ENCODE measurements around the gene COQ3.

The COQ3 gene

DNA sequence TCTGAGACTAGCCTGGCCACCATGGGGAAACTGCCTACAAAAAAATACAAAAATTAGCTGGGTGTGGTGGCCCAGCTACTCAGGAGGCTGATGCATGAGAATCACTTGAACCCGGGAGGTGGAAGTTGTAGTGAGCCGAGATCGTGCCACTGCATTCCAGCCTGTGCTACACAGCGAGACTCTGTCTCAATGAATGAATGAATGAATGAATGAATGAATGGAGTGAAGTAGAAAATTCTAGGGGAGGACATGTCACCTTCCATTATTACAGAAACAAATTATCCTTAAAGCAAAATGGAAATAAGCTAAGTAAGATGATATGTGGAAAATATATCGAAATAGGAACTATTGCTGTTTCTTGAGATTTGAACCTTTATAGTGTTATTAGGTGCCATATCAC lies 34.0 kb upstream of the COQ3 start:
- Histone ChIP-seq H2AFZ (ENCODE audit: low read depth, low read length) (no peak overlapping the region), H4K20me1 (ENCODE audit: insufficient read depth, low read length) (peaks cover 16% of the 10 kb centered on the region), H3K9me3 (ENCODE audit: insufficient read depth, low read length) (no peaks in the 10 kb centered on the region), H3K36me3 (replicated peaks; ENCODE audit: low read depth, low read length) (peaks cover 11% of the 10 kb centered on the region), H3K4me1 (ENCODE audit: low read length) (peaks cover 29% of the 10 kb centered on the region), H3K4me3 (ENCODE audit: low read length) (no peak overlapping the region), H3K79me2 (ENCODE audit: low read length) (peaks cover 29% of the 10 kb centered on the region), H3K4me2 (ENCODE audit: low read length) (peak overlapping the region; percentile 74), H3K27ac (ENCODE audit: low read length) (peak overlapping the region; percentile 90; the same call in 1 of the 2 replicates), H3K9ac (ENCODE audit: low read length) (no peak overlapping the region), H3K27me3 (ENCODE audit: low read depth, low read length) (no peaks in the 10 kb centered on the region)
- TF ChIP-seq, protein P1, sequence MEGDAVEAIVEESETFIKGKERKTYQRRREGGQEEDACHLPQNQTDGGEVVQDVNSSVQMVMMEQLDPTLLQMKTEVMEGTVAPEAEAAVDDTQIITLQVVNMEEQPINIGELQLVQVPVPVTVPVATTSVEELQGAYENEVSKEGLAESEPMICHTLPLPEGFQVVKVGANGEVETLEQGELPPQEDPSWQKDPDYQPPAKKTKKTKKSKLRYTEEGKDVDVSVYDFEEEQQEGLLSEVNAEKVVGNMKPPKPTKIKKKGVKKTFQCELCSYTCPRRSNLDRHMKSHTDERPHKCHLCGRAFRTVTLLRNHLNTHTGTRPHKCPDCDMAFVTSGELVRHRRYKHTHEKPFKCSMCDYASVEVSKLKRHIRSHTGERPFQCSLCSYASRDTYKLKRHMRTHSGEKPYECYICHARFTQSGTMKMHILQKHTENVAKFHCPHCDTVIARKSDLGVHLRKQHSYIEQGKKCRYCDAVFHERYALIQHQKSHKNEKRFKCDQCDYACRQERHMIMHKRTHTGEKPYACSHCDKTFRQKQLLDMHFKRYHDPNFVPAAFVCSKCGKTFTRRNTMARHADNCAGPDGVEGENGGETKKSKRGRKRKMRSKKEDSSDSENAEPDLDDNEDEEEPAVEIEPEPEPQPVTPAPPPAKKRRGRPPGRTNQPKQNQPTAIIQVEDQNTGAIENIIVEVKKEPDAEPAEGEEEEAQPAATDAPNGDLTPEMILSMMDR (IDR thresholded peaks at IDR 0.05; ENCODE audit: low read depth, low read length): no peak
- no peak for TF ChIP-seq EZH2phosphoT487 (IDR thresholded peaks at IDR 0.05; ENCODE audit: low read depth)

DNA sequence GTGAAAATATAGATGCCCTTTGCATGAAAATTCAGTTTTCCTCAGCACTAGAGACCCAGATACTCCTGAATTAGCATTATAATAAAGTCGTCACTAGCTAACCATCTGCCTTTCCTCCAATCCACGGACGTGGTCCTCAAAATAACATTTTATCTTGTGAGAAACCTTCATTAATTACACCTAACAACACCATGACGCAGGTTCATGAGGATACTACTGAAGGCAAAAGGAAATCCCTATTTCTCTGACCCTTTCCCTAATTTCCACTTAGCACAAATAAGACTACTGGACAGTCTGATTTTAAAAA lies 32.4 kb upstream of the COQ3 start:
- Histone ChIP-seq H3K27ac (ENCODE audit: low read length) (peak overlapping the region; percentile 90), H3K79me2 (ENCODE audit: low read length) (peaks cover 45% of the 10 kb centered on the region), H3K4me1 (ENCODE audit: low read length) (peaks cover 29% of the 10 kb centered on the region), H4K20me1 (ENCODE audit: insufficient read depth, low read length) (peaks cover 32% of the 10 kb centered on the region), H3K9ac (ENCODE audit: low read length) (peak overlapping the region; percentile 94), H3K9me3 (ENCODE audit: insufficient read depth, low read length) (no peaks in the 10 kb centered on the region), H3K4me2 (ENCODE audit: low read length) (peak overlapping the region; percentile 74), H3K4me3 (ENCODE audit: low read length) (peak overlapping the region; percentile 90), H2AFZ (ENCODE audit: low read depth, low read length) (no peak overlapping the region), H3K36me3 (replicated peaks; ENCODE audit: low read depth, low read length) (peaks cover 9% of the 10 kb centered on the region), H3K27me3 (ENCODE audit: low read depth, low read length) (no peaks in the 10 kb centered on the region)
- TF ChIP-seq EZH2phosphoT487 (IDR thresholded peaks at IDR 0.05; ENCODE audit: low read depth): no peak
- TF ChIP-seq, protein P1 (IDR thresholded peaks at IDR 0.05; ENCODE audit: low read depth, low read length): no peak

DNA sequence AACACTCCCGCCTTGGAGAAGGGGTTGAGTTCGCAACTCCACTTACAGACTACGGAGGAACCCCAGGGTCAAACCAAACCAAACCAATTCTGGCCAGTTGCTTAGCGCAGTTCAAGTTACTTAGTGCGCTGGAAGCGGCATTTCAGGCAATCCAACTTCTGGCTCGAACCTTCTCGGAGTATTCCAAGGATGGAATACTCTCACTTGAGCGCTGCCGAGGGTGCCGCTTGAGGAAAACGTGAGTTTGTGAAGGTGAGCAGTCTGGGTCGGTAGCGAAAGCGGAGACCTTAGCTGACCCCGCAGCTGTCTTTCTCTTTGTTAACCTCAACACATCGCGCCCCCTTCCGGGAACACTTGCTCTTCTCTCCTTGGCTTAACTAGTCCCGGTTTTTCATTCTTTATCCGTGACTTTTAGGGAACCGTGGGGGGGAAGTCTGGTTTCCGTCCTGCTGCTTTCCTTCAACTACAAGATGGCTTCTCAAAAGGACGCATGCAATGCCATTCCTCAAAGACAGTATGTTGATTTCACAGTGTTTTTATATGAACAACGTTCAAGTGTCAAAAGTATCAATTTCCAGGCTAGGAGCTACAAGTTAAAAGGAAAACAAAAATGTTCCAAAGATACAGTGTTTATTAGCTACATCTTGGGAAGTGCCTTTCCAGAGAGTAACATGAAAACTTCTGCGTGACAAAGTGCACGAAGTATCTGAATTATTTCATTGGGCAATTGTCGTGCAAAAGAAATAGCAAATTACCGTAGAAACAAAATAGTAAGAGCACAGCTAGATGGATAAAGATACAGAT lies 31.9 kb upstream of the COQ3 start:
- H3K27me3 ChIP-seq (ENCODE audit: low read depth, low read length): no peaks in the 10 kb centered on the region
- peak overlapping the region; percentile 81 for H2AFZ ChIP-seq (ENCODE audit: low read depth, low read length)
- peaks cover 6% of the 10 kb centered on the region for H3K36me3 ChIP-seq (replicated peaks; ENCODE audit: low read depth, low read length)
- TF ChIP-seq, protein P1 (IDR thresholded peaks at IDR 0.05; ENCODE audit: low read depth, low read length): peak; percentile 52
- no peak for TF ChIP-seq EZH2phosphoT487 (IDR thresholded peaks at IDR 0.05; ENCODE audit: low read depth)
- peak overlapping the region; percentile 94 for H3K9ac ChIP-seq (ENCODE audit: low read length)
- H3K4me1 ChIP-seq (ENCODE audit: low read length): peaks cover 29% of the 10 kb centered on the region
- no peaks in the 10 kb centered on the region for H3K9me3 ChIP-seq (ENCODE audit: insufficient read depth, low read length)
- peaks cover 38% of the 10 kb centered on the region for H4K20me1 ChIP-seq (ENCODE audit: insufficient read depth, low read length)
- peak overlapping the region; percentile 90 for H3K4me3 ChIP-seq (ENCODE audit: low read length)
- H3K4me2 ChIP-seq (ENCODE audit: low read length): peak overlapping the region; percentile 74
- peak overlapping the region; percentile 90 for H3K27ac ChIP-seq (ENCODE audit: low read length)
- peaks cover 50% of the 10 kb centered on the region for H3K79me2 ChIP-seq (ENCODE audit: low read length)

DNA sequence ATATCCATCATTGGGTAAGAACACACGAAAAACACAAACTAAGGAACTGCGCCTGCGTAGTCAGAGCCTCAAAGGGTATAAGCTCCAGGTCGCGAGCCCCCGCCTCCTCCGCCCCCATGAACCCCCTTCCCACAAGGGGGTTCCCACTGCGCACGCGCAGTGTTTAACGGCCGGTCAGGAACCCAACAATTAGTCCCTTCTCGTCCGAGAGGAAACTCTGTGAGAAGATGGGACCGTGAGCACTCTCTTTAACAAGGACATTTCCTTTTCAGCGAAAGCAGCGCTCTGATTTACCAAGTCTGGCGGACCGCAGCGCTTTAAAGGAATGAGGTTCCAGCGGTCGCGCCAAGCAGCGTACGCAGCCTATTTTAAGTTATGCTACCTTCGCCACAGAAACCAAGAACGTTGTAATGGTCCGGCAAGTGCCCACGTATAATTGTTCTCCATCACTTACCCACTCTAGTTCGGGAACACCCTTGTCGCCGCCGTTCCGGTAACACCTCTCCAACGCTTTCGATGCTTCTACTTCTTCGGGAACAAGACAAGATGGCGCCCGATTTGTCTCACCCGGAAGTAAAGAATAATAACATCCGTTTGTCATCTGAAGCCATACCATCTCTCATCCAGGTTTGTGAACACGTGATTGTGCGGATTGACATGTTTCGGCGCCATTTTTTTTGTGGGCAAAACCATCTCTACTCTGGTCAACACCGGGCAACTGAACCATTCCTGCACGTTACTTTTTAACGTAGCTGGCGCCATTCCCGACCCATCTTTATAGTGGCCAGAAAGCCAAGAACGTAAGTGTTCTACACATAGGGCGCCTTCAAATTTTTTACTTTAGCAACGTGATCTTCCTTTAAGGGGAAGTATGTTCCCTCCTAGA lies 31.0 kb upstream of the COQ3 start, which contains the start of gene PNISR:
TSS of gene PNISR (minus strand) at position 548 of the 886 bp plus-strand sequence. CDS start 10,649 bp downstream, outside the sequence.
- H3K4me3 ChIP-seq (ENCODE audit: low read length): peak within 1 kb of the TSS; percentile 90
- peaks cover 59% of the 10 kb centered on the region for H3K79me2 ChIP-seq (ENCODE audit: low read length)
- H3K9me3 ChIP-seq (ENCODE audit: insufficient read depth, low read length): no peaks in the 10 kb centered on the region
- peak within 1 kb of the TSS; percentile 85 for H3K4me2 ChIP-seq (ENCODE audit: low read length)
- no peaks in the 10 kb centered on the region for H3K27me3 ChIP-seq (ENCODE audit: low read depth, low read length)
- peak within 1 kb of the TSS; percentile 90 for H3K27ac ChIP-seq (ENCODE audit: low read length)
- H4K20me1 ChIP-seq (ENCODE audit: insufficient read depth, low read length): peaks cover 46% of the 10 kb centered on the region
- TF ChIP-seq, protein P1 (IDR thresholded peaks at IDR 0.05; ENCODE audit: low read depth, low read length): no peak
- TF ChIP-seq EZH2phosphoT487 (IDR thresholded peaks at IDR 0.05; ENCODE audit: low read depth): no peak
- peak within 1 kb of the TSS; percentile 81 for H2AFZ ChIP-seq (ENCODE audit: low read depth, low read length)
- peaks cover 3% of the 10 kb centered on the region for H3K36me3 ChIP-seq (replicated peaks; ENCODE audit: low read depth, low read length)
- H3K4me1 ChIP-seq (ENCODE audit: low read length): peaks cover 29% of the 10 kb centered on the region
- H3K9ac ChIP-seq (ENCODE audit: low read length): peak within 1 kb of the TSS; percentile 94
